H1 (cell line): ENCODE measurements around the gene PLD3. TPM values are rescaled to one million over a fixed set of nuclear protein-coding genes. Genes with fewer than 3 reads are reported as not detected.

Experiments
- CTCF ChIA-PET: fragments of 300-600 bp; sonication (Branson Sonifier 250); formaldehyde crosslinking; loops from one replicate; lab custom pipeline; 2021; ENCODE audit not compliant: partially characterized antibody; lab: Charles Lee
- POLR2A ChIA-PET: fragments of 300-600 bp; sonication (Branson Sonifier 250); formaldehyde crosslinking; loops from one replicate; lab custom pipeline; 2021; ENCODE audit warnings: inconsistent platforms; ENCODE audit not compliant: partially characterized antibody; lab: Charles Lee
- DNase-seq, 2 experiments: peaks; one replicate each; pipeline versions ENCODE4 v3.0.0 to v3.0.0-alpha.2; 2010 to 2022; ENCODE audit warnings: low spot score in 2 of 2, low read depth in 1 of 2, mixed read lengths in 1 of 2
- FAIRE-seq: peaks from 2 replicates; lab custom pipeline; 2011; peaks lifted over from hg19 to GRCh38; lab: Jason Lieb, UNC
- H2AFZ ChIP-seq: 2 replicates; pipeline ENCODE4 v1.8.1; 2012; ENCODE audit warnings: low read length, inconsistent platforms
- H2AK5ac ChIP-seq: 2 replicates; pipeline ENCODE4 v1.6.1; 2013; ENCODE audit warnings: low read depth, low read length
- H2BK120ac ChIP-seq: replicated peaks from 2 replicates; pipeline ENCODE3; 2013; ENCODE audit warnings: low read depth, low read length, inconsistent platforms
- H2BK12ac ChIP-seq: 2 replicates; pipeline ENCODE4 v1.6.1; 2013; ENCODE audit warnings: low read depth, low read length
- H2BK15ac ChIP-seq: 2 replicates; pipeline ENCODE4 v1.6.1; 2013; ENCODE audit warnings: low read length
- H2BK20ac ChIP-seq: 2 replicates; pipeline ENCODE4 v1.6.1; 2013; ENCODE audit warnings: low read length
- H2BK5ac ChIP-seq: 2 replicates; pipeline ENCODE4 v1.6.1; 2013; ENCODE audit warnings: low read depth, low read length
- H3K14ac ChIP-seq: 2 replicates; pipeline ENCODE4 v1.6.1; 2013; ENCODE audit warnings: inconsistent platforms; ENCODE audit not compliant: insufficient read length
- H3K18ac ChIP-seq: 2 replicates; pipeline ENCODE4 v1.6.1; 2013; ENCODE audit warnings: low read length; ENCODE audit errors: extremely low read depth
- H3K23ac ChIP-seq: 2 replicates; pipeline ENCODE4 v1.6.1; 2013; ENCODE audit warnings: inconsistent platforms; ENCODE audit not compliant: insufficient read length
- H3K23me2 ChIP-seq: 2 replicates; pipeline ENCODE4 v1.6.1; 2013; ENCODE audit warnings: low read depth, low read length
- H3K27ac ChIP-seq: 2 replicates; pipeline ENCODE4 v1.6.1; 2011; ENCODE audit warnings: low read depth, low read length, inconsistent platforms
- H3K27me3 ChIP-seq, 4 experiments: replicated peaks in 1 of 4; 1 replicate in 1 of 4; 2 replicates in 3 of 4; pipeline versions ENCODE4 v1.6.1 to v1.8.1; 2011 to 2013; ENCODE audit warnings: low read length in 3 of 4, mild to moderate bottlenecking in 3 of 4, inconsistent platforms in 2 of 4, mixed read lengths in 2 of 4, moderate library complexity in 1 of 4; ENCODE audit not compliant: control insufficient read depth in 3 of 4, insufficient read depth in 3 of 4; ENCODE audit errors: extremely low read depth in 1 of 4
- H3K36me3 ChIP-seq, 4 experiments: 2 replicates each; pipeline versions ENCODE4 v1.6.1 to v1.8.1; 2011 to 2013; ENCODE audit warnings: mild to moderate bottlenecking in 4 of 4, low read length in 3 of 4, moderate library complexity in 2 of 4, control low read depth in 1 of 4, inconsistent platforms in 1 of 4; ENCODE audit not compliant: insufficient read depth in 4 of 4, control insufficient read depth in 2 of 4
- H3K4ac ChIP-seq: replicated peaks from 2 replicates; pipeline ENCODE3; 2013; ENCODE audit warnings: low read length, low read depth, mixed read lengths, inconsistent platforms; ENCODE audit not compliant: insufficient read length
- H3K4me1 ChIP-seq, 4 experiments: replicated peaks in 1 of 4; 1 replicate in 1 of 4; 2 replicates in 3 of 4; pipeline versions ENCODE4 v1.6.1 to v1.8.1; 2011 to 2013; ENCODE audit warnings: low read length in 3 of 4, inconsistent platforms in 2 of 4, mixed read lengths in 1 of 4; ENCODE audit not compliant: insufficient read depth in 4 of 4, control insufficient read depth in 3 of 4
- H3K4me2 ChIP-seq, 2 experiments: 2 replicates each; pipeline versions ENCODE4 v1.6.1 to v1.8.1; 2011 to 2013; ENCODE audit warnings: low read depth in 2 of 2, low read length in 2 of 2, control low read depth in 1 of 2, inconsistent platforms in 1 of 2, mild to moderate bottlenecking in 1 of 2; ENCODE audit not compliant: insufficient read depth in 1 of 2
- H3K4me3 ChIP-seq, 4 experiments: fragments of 200-600, 300-600 bp in 1 of 4; sonication (generic), shearing (Covaris generic), sonication (Bioruptor Twin) in 1 of 4; 2 replicates each; pipeline versions ENCODE4 v1.5.1 to v1.8.1; 2011 to 2016; ENCODE audit warnings: low read length in 4 of 4, low read depth in 3 of 4, control low read depth in 2 of 4, inconsistent platforms in 2 of 4, mild to moderate bottlenecking in 2 of 4, mixed read lengths in 1 of 4, moderate library complexity in 1 of 4; ENCODE audit not compliant: insufficient read depth in 2 of 4; ENCODE audit errors: extremely low read depth in 1 of 4
- H3K56ac ChIP-seq: replicated peaks from 2 replicates; pipeline ENCODE3; 2013; ENCODE audit warnings: low read depth, mild to moderate bottlenecking, mixed read lengths, low read length, inconsistent platforms; ENCODE audit not compliant: insufficient read length
- H3K79me1 ChIP-seq: 2 replicates; pipeline ENCODE4 v1.6.1; 2013; ENCODE audit warnings: low read depth, low read length, control low read depth
- H3K79me2 ChIP-seq, 2 experiments: 2 replicates each; pipeline versions ENCODE4 v1.6.1 to v1.8.1; 2012 to 2013; ENCODE audit warnings: low read length in 2 of 2, mild to moderate bottlenecking in 2 of 2, inconsistent platforms in 1 of 2; ENCODE audit not compliant: insufficient read depth in 2 of 2, control insufficient read depth in 1 of 2
- H3K9ac ChIP-seq, 4 experiments: replicated peaks in 1 of 4; 1 replicate in 1 of 4; 2 replicates in 3 of 4; pipeline versions ENCODE4 v1.6.1 to v1.8.1; 2011 to 2013; ENCODE audit warnings: low read depth in 3 of 4, low read length in 3 of 4, control low read depth in 2 of 4, mild to moderate bottlenecking in 2 of 4, moderate library complexity in 2 of 4, inconsistent platforms in 1 of 4; ENCODE audit errors: extremely low read depth in 1 of 4
- H3K9me3 ChIP-seq, 2 experiments: 2 replicates each; pipeline versions ENCODE4 v1.6.1 to v1.8.1; 2012 to 2013; ENCODE audit warnings: mild to moderate bottlenecking in 2 of 2, moderate library complexity in 2 of 2, control low read depth in 1 of 2, inconsistent platforms in 1 of 2, low read depth in 1 of 2, low read length in 1 of 2, mixed read lengths in 1 of 2; ENCODE audit not compliant: insufficient read depth in 2 of 2
- H4K20me1 ChIP-seq, 2 experiments: replicated peaks in 1 of 2; 2 replicates each; pipeline versions ENCODE3 to v1.8.1; 2011 to 2013; ENCODE audit warnings: inconsistent platforms in 2 of 2, low read length in 2 of 2, mild to moderate bottlenecking in 1 of 2; ENCODE audit not compliant: insufficient read depth in 2 of 2, control insufficient read depth in 1 of 2
- H4K5ac ChIP-seq: 2 replicates; pipeline ENCODE4 v1.6.1; 2013; ENCODE audit warnings: low read length, low read depth, mixed read lengths, inconsistent platforms; ENCODE audit not compliant: insufficient read length
- H4K8ac ChIP-seq: 2 replicates; pipeline ENCODE4 v1.8.0; 2013; ENCODE audit warnings: mild to moderate bottlenecking, moderate library complexity, low read length, inconsistent platforms; ENCODE audit not compliant: insufficient read depth; ENCODE audit errors: extremely low read depth
- H4K91ac ChIP-seq: replicated peaks from 2 replicates; pipeline ENCODE3; 2013; ENCODE audit warnings: low read length, mixed read lengths, inconsistent platforms; ENCODE audit not compliant: insufficient read length
- CREB1 ChIP-seq: IDR thresholded peaks from 2 replicates; pipeline ENCODE4 v1.6.1; 2012; ENCODE audit warnings: inconsistent platforms
- E2F6 ChIP-seq: IDR thresholded peaks from 2 replicates; pipeline ENCODE4 v1.6.1; 2012; ENCODE audit warnings: inconsistent platforms
- POLR2AphosphoS5 ChIP-seq: IDR thresholded peaks from 2 replicates; pipeline ENCODE4 v1.6.1; 2011; ENCODE audit warnings: low read depth, low read length
- WGBS, 2 experiments: shearing (Covaris generic) in 1 of 2; methylation state at CpG; one replicate each; pipeline versions ENCODE4 v1.1.6 to v1.1.7; 2013 to 2015; ENCODE audit warnings: low lambda C conversion rate in 2 of 2, mixed read lengths in 2 of 2, inconsistent platforms in 1 of 2, low coverage in 1 of 2, missing lambda C conversion rate in 1 of 2; ENCODE audit not compliant: insufficient replicate concordance in 2 of 2, insufficient coverage in 1 of 2, insufficient read length in 1 of 2; ENCODE audit errors: extremely low coverage in 1 of 2, missing lambda C conversion rate in 1 of 2; 5-methylcytosine and 5-hydroxymethylcytosine counted together
- polyA plus RNA-seq, 7 experiments: library from polyadenylated mRNA; depleted of rRNA in 3 of 7; stranded (reverse) in 5 of 7; unstranded in 2 of 7; fragments of >200 nt in 5 of 7; fragments of 200-250 nt in 2 of 7; gene quantifications; 1 replicate in 5 of 7; 2 replicates in 1 of 7; 4 replicates in 1 of 7; pipeline versions ENCODE4 v1.2.1 to v1.2.3, GENCODE V29; 2011 to 2013; ENCODE audit warnings: missing spikeins in 2 of 7, mixed read lengths in 2 of 7
- total RNA-seq: library from RNA; stranded (reverse); fragmentation: NEBNext Ultra II Directional; extraction: Animal tissue kit (Norgen Biotek cat#: 25700); gene quantifications from 2 replicates; pipeline ENCODE4 v1.2.1, GENCODE V29; 2021

Gene PLD3
- total and polyA plus RNA-seq, 2 of the 8 experiments (the other 6 are each of a cell fraction or from before 2014, with no cell fraction given) = 180 to 543 TPM

DNA sequence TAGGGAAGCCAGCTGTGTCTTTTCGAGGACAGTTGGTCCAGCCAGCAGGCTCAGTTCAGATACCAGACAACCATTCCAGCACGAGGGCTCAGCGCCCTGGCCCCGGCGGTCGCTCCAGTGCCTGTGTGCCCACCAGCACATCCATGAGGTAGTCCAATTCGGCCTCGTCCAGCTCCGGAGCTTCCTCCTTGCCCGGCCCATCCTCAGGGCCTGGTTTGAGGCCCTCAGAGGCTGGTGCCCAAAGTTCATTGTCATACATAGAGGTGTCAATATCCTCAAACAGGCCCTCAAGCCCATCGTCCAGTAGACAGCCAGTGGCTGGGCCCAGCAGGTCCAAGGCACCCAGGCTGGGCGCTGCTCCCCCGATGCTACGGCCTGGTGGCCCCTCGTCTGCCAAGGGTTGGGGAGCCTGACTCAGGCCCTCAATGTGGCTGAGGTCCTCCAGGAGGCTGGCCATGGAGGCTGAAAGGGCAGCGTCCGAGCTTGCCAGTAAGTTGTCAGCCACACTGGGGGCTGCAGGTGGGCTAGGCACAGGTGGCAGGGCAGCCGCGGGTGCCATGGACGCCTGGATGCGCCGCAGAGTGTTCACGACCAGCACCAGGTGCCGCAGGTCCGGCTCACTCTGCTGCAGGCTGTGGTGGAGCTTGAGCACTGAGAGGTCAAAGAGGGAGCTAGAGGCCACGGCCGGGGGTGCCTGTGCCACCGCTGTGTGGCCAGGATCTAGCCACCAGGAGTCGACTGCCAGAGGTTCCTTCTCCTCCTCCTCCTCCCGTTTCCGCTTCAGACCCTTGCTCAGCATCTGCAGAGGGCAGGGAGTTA lies 74.5 kb downstream of the PLD3 start:
- WGBS, 2 experiments = 91% methylated on average over 29 of the region's 31 CpGs; no CpG with 5 or more reads in 1 of the 2 experiments
- peak overlapping the region; percentile 31 for H4K91ac ChIP-seq
- no peak overlapping the region for H3K4me2 ChIP-seq
- H3K27ac ChIP-seq = no peak overlapping the region
- H3K4ac ChIP-seq = no peak overlapping the region
- H4K5ac ChIP-seq = no peak overlapping the region
- peaks cover 0 to 2% (median 0%) of the 10 kb centered on the region in 4 experiments; a peak in 2 of 8 replicates for H3K36me3 ChIP-seq
- CTCF ChIA-PET = interaction anchor here (0.5 to 3.3 kb wide), 9 partner anchors 9 to 184 kb away, joined by 3 to 16 read pairs (median 5); partner anchors contain the start of gene SERTAD3
- no peak overlapping the region for H3K23ac ChIP-seq
- H2BK5ac ChIP-seq = no peak overlapping the region
- H3K18ac ChIP-seq = no peak overlapping the region
- H2BK20ac ChIP-seq = no peak overlapping the region
- H2BK120ac ChIP-seq = no peak overlapping the region
- no peaks in the 10 kb centered on the region; a peak in 1 of 7 replicates for H3K27me3 ChIP-seq
- FAIRE-seq = no peak
- peak overlapping the region; percentile 61; the same call in 1 of the 2 replicates for H2BK15ac ChIP-seq
- POLR2A ChIA-PET = interaction anchor here (0.8 to 3.1 kb wide), 6 partner anchors 10 to 30 kb away, joined by 3 to 20 read pairs (median 4); partner anchors contain the start of gene SERTAD3
- H3K9me3 ChIP-seq = no peaks in the 10 kb centered on the region
- DNase-seq = no peak
- H3K4me1 ChIP-seq = peaks cover 0 to 6% (median 4%) of the 10 kb centered on the region in 4 experiments; a peak in 4 of 7 replicates
- no peaks in the 10 kb centered on the region; the same call in 1 of the 2 replicates for H3K79me1 ChIP-seq
- H3K14ac ChIP-seq = no peak overlapping the region
- H4K8ac ChIP-seq = peak overlapping the region; percentile 75
- H3K79me2 ChIP-seq = no peaks in the 10 kb centered on the region
- H4K20me1 ChIP-seq = no peaks in the 10 kb centered on the region
- H2AK5ac ChIP-seq = peak overlapping the region; percentile 86; the same call in 1 of the 2 replicates
- H2BK12ac ChIP-seq = no peak overlapping the region
- 0 out of 7 replicates have a peak overlapping the region, but pooled peaks of 1 of the 4 experiments have one; percentile 20 for H3K9ac ChIP-seq
- peaks cover 12% of the 10 kb centered on the region for H3K23me2 ChIP-seq
- no peak overlapping the region for H3K4me3 ChIP-seq
- no peak overlapping the region for H2AFZ ChIP-seq
- TF ChIP-seq CREB1 (no peak), E2F6 (no peak), POLR2AphosphoS5 (no peak)
- H3K56ac ChIP-seq = no peak overlapping the region
